ENCODE data around the gene GSTP1.
A peak's percentile ranks its signal among the peaks of the same experiment; 100 is the strongest.
"Not testable (repeated sequence)": the region's sequence is repeated elsewhere in the genome, so short reads cannot be mapped to it uniquely, and the experiment has no call there.

GSTP1 gene

DNA sequence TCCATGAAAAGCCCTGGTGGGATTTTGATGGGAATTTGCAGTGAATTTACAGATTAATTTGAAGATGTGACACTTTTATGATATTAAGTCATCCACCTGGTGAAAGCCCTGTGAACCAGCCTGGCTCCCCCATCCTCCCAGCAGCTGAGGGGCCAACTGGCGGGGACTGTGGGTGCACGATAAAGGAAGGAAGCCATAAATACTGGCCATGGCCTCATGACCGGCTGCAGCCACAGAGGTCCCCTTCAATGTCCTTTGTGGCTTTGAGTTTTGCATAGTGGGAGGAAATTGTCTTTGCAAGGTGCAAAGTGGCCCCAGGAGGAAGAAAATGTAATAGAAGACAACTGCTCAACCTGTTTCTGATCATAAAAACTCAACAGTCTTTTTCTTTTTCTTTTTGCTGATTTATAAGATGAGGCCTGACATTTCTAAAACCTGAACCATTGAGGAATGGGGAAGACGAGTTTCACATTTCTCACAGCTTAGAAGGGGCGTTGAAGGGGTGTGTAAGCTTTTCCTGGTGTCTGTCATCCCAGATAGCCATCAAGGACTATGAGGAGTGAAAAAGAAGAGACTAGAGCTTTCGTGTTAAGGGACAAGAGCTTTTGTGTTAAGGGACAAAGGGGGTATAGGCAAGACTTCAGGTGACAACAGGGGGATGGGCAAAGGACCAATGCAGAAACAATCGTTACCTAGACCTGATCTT, 16.9 kb downstream of the GSTP1 start:
- no peak for DNase-seq

GRCh38 chr11:67601098-67601497, 17.5 kb downstream of the GSTP1 start:
- DNase-seq, result no peak

GRCh38 chr11:67604119-67604518, 20.5 kb downstream of the GSTP1 start:
- DNase-seq, result not testable (repeated sequence)

DNA sequence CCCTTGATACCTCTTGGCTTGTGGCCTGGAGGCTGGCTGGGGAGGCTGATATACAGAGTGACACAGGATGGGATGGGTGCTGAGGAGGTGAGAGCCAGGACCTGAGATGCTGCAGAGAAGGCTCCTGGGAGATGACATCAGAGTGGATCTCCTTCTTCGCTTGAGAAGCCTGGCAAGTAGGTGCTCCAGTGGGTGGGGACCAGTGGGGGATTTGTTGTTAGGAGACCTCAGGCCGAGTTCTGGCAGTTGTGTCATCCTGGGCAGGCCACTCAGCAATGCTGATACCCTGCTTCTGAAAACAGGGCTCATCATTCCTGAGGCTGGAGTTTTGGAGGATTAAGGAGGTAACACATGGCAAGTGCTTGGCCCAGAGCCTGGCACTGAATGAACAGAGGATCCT, 21.2 kb downstream of the GSTP1 start:
- no peak for DNase-seq

DNA sequence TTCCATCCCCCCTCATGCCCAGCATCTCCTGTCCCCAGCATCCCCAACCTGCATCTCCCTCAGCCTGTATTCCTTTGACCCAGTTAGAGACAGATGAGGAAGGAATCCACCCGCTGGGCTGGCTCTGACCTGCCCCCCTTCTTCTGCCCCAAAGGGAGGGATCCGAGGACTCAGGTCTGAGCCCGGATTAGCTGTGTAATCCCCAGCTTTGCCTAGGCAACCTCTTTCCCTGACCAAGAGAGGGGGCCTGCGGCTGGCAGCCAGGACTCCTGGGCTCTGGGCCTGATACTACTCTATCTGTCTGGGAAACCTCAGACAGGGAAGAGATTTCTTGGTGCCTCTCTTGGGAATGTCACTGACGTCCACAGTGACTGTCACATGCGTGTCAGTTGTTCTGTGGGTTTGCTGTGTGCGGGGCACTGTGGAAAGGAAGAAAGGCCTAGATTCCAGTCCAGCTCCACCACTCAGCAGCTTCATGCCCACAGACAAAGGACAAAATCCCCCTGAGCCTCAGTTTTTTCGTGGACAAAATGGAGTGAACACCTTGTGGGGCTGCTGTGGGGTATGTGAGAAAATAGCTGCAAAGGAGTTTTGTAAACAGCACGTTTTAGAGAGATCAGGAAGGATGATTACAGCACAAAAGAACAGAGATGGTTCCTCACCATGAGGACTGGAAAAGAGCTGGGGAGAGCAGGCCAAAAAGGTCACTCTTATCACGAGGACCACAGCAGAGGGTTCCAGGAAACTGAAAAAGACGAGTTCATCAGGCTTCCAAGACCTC, 21.8 kb downstream of the GSTP1 start:
- no peak for DNase-seq

- no peak for DNase-seq
Measured at GRCh38 chr11:67606093-67606491, 22.5 kb downstream of the GSTP1 start.

DNA sequence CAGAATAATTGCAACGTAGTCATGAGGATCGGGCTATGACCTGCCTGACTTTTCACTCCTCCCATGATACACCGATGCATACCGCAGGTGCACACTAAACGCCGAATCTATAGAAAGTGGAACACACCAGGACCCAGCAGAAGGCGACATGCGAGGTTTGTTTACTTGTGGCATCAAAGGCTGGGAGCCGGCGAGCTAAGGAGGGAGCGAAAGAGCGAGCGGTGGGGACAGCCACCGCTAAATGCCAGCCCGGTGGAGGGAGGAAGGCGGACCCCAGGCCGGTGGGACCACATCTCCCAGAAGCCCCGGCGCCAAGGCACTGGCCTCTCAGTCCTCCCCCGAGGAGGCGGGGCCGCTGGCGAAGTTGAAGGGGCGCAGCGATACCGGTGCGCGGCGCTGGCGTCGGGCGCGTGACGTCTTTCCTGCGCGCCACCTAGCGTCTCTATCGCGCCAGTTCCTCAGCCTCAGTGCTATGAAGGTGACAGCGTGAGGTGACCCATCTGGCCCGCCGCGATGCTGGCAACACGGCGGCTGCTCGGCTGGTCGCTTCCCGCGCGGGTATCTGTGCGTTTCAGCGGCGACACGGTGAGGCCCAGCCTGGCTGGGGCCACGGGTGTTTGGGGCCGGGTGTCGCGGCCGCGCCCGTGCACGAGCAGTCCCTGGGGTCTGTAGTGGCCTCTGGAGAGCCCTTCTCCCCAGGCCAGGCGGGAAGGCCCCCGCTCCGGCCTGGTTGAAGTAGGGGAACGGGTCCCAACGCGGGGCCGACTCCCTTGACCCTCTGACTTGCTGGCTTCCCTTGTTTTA, 23.1 kb downstream of the GSTP1 start, which contains the start of gene NDUFV1:
Gene NDUFV1, plus strand, starts transcription at position 445 of the 804 bp plus-strand sequence. Its CDS starts 69 bp downstream, at position 514.
- DNase-seq, result peak; percentile 82

DNA sequence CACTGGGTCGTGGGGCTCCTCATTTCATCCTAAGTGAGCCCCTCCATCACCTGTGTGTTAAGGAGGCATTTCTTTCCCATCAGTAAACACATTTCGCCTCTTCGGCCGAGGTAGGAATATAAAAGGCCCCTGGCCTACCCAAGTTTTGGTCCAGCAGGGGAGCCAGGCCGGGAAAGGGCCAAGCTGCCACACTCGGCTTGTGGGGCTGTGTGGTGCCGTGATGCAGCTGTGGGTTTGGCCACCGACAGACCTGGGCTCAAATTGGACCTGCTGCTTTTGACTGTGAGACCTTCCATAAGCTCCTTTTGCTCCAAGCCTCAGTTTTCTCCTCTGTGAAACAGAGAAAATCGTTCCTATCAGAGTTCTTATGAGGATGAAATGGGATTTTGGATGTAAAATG, 23.9 kb downstream of the GSTP1 start:
- DNase-seq, result no peak

- no peak for DNase-seq
Measured at GRCh38 chr11:67608486-67608885, 24.9 kb downstream of the GSTP1 start.

DNA sequence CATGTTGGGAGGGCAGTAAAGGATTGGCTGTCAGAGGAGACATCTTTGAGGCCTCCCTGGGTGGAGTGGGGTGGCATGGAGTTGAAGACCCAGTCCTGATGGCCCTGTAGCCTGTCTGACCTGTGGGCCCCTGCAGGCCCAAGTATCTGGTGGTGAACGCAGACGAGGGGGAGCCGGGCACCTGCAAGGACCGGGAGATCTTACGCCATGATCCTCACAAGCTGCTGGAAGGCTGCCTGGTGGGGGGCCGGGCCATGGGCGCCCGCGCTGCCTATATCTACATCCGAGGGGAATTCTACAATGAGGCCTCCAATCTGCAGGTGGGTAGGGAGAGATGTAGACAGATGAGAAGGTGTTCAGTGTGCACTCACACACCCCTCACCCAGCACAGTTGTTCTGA, 25.7 kb downstream of the GSTP1 start:
- no peak for DNase-seq

GRCh38 chr11:67610302-67610868, 26.8 kb downstream of the GSTP1 start:
- DNase-seq, result no peak

- DNase-seq, result no peak
Measured at GRCh38 chr11:67611165-67611564, 27.6 kb downstream of the GSTP1 start.

DNA sequence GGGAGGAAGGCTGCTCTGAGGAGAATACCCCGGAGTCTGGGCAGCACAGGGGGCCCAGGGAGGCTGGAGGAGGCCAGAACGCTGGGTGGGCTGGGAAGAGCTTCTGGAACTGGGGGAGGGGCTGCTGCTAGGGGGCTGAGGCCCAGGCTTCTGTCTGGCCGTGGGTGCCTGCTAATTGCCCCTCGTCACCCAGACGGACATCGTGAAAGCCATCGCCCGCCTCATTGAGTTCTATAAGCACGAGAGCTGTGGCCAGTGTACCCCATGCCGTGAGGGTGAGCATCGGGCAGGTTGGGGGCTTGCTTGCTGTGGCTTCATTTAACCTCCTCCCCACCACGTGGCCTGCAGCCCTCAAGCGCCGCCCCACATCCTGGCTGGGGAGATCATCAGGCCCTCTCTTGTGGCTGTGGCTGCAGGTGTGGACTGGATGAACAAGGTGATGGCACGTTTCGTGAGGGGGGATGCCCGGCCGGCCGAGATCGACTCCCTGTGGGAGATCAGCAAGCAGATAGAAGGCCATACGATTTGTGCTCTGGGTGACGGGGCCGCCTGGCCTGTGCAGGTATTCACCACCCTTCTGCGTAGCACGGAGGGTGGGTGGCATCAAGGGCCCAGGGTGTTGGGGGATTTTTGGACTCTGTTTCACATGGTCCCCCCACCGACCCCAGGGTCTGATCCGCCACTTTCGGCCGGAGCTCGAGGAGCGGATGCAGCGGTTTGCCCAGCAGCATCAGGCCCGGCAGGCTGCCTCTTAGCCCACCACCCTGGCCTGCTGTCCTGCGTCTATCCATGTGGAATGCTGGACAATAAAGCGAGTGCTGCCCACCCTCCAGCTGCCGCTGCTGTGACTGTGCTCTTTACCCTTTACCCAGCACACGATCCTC, 28.3 kb downstream of the GSTP1 start:
- DNase-seq, result no peak

DNA sequence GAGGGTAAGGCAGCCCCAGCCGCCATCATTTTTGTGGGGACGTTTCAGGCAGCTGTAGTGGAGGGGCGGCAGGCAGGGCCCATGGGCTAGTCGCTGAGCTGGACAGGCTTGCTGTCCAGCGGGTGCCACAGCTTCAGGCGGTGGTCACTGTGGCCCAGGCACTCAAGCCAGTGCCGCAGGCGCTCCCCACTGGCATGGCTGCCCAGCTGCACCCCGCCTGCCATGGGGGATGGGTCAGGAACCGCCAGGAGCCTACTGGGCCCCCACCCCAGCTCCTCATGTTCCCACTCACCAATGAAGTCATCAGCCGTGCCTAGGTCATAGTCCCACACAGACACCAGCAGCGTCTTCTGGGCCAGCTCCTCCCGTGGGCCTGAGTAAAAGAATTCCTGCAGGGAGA, 29.1 kb downstream of the GSTP1 start:
- no peak for DNase-seq

DNA sequence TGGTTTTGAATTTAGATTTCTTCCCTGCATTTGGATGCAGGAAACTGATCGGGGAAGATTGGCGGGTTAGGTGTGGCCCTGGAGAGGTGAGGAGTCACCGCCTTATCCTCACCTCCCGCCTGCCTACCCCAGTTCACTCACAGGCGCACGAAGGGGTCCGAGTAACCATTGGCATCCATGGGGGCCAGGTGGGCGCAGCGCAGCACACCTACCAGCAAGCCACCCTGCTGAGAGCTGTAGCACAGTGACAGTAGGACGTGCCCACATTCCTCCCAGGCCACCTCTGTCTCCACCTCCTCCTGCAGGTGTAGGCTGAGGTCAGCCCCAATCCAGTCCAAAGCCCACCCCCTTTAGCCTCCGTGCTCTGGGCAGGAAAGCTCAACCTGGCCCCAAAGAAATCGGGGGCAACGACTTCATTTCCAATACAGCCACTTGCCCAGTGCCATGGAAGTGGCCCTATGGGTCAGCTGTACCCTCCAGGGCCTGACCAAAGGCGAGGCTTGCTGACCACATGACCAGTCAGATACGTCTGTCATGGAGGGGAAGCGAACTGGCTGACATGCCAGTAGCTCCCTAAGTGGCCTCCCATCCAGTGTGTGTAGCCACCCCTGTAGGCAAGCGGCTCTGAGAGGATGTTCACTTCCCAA, 29.8 kb downstream of the GSTP1 start:
- DNase-seq, result no peak

- no peak for DNase-seq
Measured at GRCh38 chr11:67613960-67614715, 30.5 kb downstream of the GSTP1 start.

GRCh38 chr11:67614730-67615714, 31.4 kb downstream of the GSTP1 start:
- no peak for DNase-seq

DNA sequence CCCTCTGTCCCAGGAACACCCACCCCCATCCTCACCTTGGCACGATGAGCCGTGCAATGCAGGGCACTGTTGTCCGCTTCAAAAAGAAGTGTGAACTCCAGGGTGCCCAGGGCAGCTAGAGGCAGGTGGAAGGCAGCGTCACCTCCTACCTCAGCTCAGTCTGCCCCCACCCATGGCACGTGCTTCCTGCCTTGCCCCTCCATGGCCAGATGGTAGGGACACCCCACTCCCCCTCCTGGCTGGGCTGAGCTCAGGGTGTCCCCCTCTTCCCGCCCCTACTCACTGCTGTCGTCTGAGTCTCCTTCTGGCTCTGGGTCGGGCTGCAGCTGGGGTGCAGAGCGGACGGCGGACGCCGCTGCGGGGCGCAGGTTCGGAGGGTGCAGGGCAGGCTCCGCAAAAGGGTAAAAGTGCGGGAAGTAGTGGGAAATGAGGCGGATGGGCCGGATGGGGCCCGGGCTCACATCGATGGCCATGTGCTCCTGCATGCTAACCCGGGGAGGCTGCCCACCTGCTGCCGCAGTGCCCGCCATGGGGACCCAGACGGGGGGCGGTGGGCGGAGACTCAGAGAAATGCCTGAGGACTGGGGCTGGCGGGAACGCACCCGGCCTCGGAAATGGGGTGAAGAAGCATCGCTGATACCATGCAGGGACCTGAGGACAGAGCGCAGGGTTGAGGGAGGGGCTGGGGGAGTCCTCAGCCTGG, 32.3 kb downstream of the GSTP1 start:
- no peak for DNase-seq
